HUES48 (cell line): ENCODE data around the gene RPS21.
A peak's percentile ranks its signal among the peaks of the same experiment; 100 is the strongest.

Experiments
- H3K27ac ChIP-seq: one replicate; pipeline ENCODE4 v1.7.0; 2013; ENCODE audit warnings: low read depth, low read length, inconsistent platforms
- H3K27me3 ChIP-seq: 2 replicates; pipeline ENCODE4 v1.6.1; 2013; ENCODE audit warnings: mild to moderate bottlenecking, low read length; ENCODE audit not compliant: control insufficient read depth, insufficient read depth
- H3K36me3 ChIP-seq: 2 replicates; pipeline ENCODE4 v1.6.1; 2013; ENCODE audit warnings: low read length; ENCODE audit not compliant: control insufficient read depth, insufficient read depth
- H3K4me1 ChIP-seq: 2 replicates; pipeline ENCODE4 v1.6.1; 2013; ENCODE audit warnings: mild to moderate bottlenecking, low read length; ENCODE audit not compliant: control insufficient read depth, insufficient read depth
- H3K4me3 ChIP-seq: 2 replicates; pipeline ENCODE4 v1.5.1; 2013; ENCODE audit warnings: mild to moderate bottlenecking, low read depth, low read length
- H3K9ac ChIP-seq: 2 replicates; pipeline ENCODE4 v1.6.1; 2013; ENCODE audit warnings: mild to moderate bottlenecking, low read depth, low read length, moderate library complexity
- H3K9me3 ChIP-seq: 2 replicates; pipeline ENCODE4 v1.6.1; 2013; ENCODE audit warnings: low read length; ENCODE audit not compliant: control insufficient read depth, insufficient read depth

Gene RPS21

DNA sequence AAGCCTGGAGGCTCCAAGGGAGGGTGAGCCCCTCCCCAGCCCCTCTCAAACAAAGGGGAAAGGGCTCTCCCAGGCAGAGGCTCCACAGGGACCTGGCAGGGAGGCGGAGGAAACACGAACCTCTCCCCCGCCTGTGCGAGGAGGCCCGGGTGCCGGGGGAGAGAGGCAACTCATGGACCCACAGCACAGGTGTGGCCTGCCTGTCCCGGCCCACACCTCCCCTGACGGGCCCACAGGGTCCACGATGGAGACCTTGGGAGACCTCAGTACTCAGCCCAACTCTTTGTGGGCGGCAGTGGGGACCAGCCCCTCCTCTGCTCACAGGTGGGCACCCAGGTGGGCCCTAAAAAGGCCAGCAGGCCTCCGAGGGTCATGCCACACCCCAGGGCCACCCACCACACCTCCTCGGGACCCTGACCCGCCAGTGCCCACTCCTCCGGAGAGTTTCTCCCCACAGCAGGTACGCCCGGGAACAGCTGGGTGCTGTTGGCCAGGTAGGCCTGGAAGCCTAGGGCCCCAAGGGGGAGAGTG, 32.0 kb upstream of the RPS21 start:
- H3K27ac ChIP-seq, result peak overlapping the region; percentile 82
- no peaks in the 10 kb centered on the region for H3K27me3 ChIP-seq
- H3K4me3 ChIP-seq, result no peak overlapping the region
- peaks cover 46% of the 10 kb centered on the region for H3K36me3 ChIP-seq
- H3K4me1 ChIP-seq, result peaks cover 43% of the 10 kb centered on the region
- H3K9ac ChIP-seq, result peak overlapping the region; percentile 36
- no peaks in the 10 kb centered on the region; the same call in 1 of the 2 replicates for H3K9me3 ChIP-seq

DNA sequence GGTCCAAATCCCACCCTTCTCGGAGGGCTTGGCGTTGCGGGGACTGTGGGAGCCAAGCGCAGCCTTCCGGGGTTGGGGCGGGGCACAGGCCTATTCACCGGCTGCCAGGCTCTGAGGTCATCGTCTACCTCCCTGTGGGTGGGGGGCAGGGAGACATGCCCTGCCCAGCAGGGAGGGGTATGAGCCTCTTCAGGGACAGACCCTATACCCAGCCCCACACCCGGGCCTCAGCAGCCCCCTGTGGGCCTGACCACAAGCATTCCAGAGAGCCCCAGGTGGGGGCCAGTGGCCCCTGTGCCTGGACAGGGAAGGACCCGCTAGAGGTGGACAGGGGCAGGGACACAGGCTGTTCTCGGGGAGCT, 31.4 kb upstream of the RPS21 start:
- no peak overlapping the region for H3K9ac ChIP-seq
- peaks cover 40% of the 10 kb centered on the region for H3K36me3 ChIP-seq
- H3K4me1 ChIP-seq, result peaks cover 43% of the 10 kb centered on the region
- no peaks in the 10 kb centered on the region for H3K27me3 ChIP-seq
- H3K4me3 ChIP-seq, result no peak overlapping the region
- H3K27ac ChIP-seq, result peak overlapping the region; percentile 82
- H3K9me3 ChIP-seq, result no peaks in the 10 kb centered on the region

DNA sequence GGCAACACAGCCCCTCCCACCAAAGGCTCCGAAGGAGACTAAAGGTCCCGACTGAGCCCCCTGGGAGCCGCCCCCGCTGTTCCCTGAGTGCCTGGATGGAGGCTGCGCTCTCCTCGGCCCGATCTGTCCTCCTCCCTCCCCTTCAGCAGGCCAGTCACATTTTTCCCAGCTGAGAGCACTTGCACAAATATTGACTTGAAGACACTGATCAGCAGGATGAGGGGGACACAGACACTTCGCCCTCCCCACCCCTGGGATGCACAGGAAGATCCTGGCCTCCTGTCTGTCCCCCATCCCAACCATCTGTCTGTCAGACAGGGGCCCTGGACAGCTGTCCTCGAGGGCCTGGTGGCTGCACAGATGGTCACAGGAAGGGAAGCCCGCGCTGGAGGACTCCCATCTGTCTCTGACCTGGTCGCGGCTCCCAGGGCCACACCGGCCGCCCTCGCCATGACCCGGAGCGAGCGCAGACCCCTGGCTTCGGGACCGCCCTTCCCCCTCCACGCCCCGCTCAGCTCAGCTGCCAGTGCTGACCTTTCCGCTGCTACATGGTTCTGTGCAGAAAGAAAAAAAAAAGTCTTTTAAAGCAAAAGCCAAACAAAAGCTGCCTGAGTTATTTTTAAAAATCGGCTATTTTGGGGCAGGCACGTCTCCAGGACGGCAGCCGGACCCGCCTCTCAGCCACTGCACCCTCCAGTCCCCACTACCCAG, 30.9 kb upstream of the RPS21 start:
- Histone ChIP-seq H3K27me3 (no peaks in the 10 kb centered on the region), H3K4me3 (no peak overlapping the region), H3K9ac (no peak overlapping the region), H3K9me3 (no peaks in the 10 kb centered on the region), H3K4me1 (peaks cover 48% of the 10 kb centered on the region), H3K27ac (peak overlapping the region; percentile 82), H3K36me3 (peaks cover 40% of the 10 kb centered on the region)

GRCh38 chr20:62356589-62357186, 30.2 kb upstream of the RPS21 start:
- Histone ChIP-seq H3K27me3 (no peaks in the 10 kb centered on the region), H3K4me1 (peaks cover 55% of the 10 kb centered on the region), H3K9me3 (no peaks in the 10 kb centered on the region), H3K9ac (no peak overlapping the region), H3K36me3 (peaks cover 34% of the 10 kb centered on the region), H3K4me3 (no peak overlapping the region), H3K27ac (peak overlapping the region; percentile 82)

DNA sequence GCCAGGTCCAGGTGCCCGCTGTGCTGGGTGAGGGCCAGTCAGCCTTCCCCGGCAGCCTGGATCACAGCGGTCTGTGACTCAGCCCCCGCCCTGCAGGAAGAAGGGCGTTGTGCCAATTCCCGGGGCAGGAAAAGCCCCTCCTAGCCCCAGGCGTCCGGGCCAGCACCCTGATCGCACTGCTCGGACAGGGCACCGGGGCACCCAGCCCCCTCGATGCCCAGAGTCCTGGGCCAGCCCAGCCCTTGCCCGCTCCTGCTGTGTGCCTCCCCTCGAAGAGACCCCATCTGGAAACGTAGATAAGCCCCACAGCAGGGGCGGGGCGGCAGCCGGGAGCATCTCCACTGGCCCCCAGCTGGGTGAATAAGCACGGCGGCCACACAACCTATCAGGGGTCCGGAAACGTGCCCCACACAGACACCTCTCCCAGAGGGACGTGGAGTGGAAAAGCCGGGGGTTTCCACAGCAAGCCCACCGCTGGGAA, 29.7 kb upstream of the RPS21 start:
- H3K9ac ChIP-seq, result no peak overlapping the region
- no peaks in the 10 kb centered on the region for H3K27me3 ChIP-seq
- H3K4me3 ChIP-seq, result no peak overlapping the region
- H3K27ac ChIP-seq, result no peak overlapping the region
- peaks cover 58% of the 10 kb centered on the region for H3K4me1 ChIP-seq
- no peaks in the 10 kb centered on the region for H3K9me3 ChIP-seq
- H3K36me3 ChIP-seq, result peaks cover 29% of the 10 kb centered on the region

DNA sequence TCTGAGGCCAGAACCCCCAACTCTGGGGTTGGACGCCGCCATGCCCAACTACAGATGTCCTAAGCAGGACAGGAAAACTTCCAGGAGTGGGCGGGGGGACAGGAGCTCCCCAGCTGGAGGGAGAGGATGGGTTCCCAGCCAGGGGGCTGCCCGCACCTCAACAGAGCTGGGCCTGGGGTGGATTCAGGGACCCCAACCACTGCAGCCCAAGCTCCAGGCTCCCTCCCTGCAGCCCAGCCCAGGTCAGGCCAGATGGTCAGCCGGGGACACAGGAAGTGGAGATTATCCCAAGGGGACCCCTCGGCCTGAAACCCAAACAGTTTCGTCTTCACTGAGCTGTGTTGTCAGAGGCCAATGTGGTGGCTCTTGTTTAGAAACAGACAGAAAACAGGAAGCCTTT, 29.2 kb upstream of the RPS21 start:
- H3K9me3 ChIP-seq, result no peaks in the 10 kb centered on the region
- no peak overlapping the region for H3K4me3 ChIP-seq
- H3K27ac ChIP-seq, result no peak overlapping the region
- H3K36me3 ChIP-seq, result peaks cover 25% of the 10 kb centered on the region
- H3K27me3 ChIP-seq, result no peaks in the 10 kb centered on the region
- no peak overlapping the region; the same call in 1 of the 2 replicates for H3K9ac ChIP-seq
- H3K4me1 ChIP-seq, result peaks cover 63% of the 10 kb centered on the region

GRCh38 chr20:62358171-62359042, 28.5 kb upstream of the RPS21 start:
- no peak overlapping the region for H3K27ac ChIP-seq
- peak overlapping the region; percentile 30; the same call in 1 of the 2 replicates for H3K9ac ChIP-seq
- H3K4me1 ChIP-seq, result peaks cover 70% of the 10 kb centered on the region
- no peak overlapping the region for H3K4me3 ChIP-seq
- H3K36me3 ChIP-seq, result peaks cover 19% of the 10 kb centered on the region
- no peaks in the 10 kb centered on the region for H3K9me3 ChIP-seq
- H3K27me3 ChIP-seq, result no peaks in the 10 kb centered on the region

DNA sequence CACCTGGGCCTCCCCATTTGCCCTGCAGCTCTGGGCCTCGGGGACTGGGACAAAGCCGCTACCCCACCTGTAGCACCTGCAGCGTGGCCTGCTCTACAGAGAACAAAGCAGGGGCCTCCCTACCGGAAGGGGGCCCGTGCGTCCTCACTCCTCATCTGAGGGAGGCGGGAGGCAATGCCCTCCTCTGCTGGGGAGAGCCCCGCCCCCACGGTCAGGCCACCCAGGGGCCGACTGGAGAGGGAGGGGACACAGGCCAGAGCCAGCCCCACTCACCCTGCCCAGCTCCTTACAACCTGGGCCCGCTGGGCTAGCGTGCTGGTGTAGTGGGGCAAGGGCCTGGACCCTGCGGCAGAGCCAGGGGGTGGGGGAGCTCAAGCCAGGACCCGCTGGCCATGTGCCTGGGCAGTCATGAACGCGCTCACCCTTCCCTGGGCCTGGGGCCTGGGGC, 27.8 kb upstream of the RPS21 start:
- Histone ChIP-seq H3K4me1 (peaks cover 77% of the 10 kb centered on the region), H3K36me3 (peaks cover 16% of the 10 kb centered on the region; the same call in 1 of the 2 replicates), H3K9ac (no peak overlapping the region), H3K4me3 (no peak overlapping the region), H3K27ac (no peak overlapping the region), H3K27me3 (no peaks in the 10 kb centered on the region), H3K9me3 (no peaks in the 10 kb centered on the region)

GRCh38 chr20:62359491-62360121, 27.3 kb upstream of the RPS21 start:
- H3K4me1 ChIP-seq, result peaks cover 78% of the 10 kb centered on the region
- no peaks in the 10 kb centered on the region for H3K9me3 ChIP-seq
- no peak overlapping the region for H3K4me3 ChIP-seq
- H3K27ac ChIP-seq, result no peak overlapping the region
- H3K36me3 ChIP-seq, result peaks cover 16% of the 10 kb centered on the region; the same call in 1 of the 2 replicates
- H3K27me3 ChIP-seq, result no peaks in the 10 kb centered on the region
- no peak overlapping the region for H3K9ac ChIP-seq
